Frontal cortex (tissue), 4 donors: ENCODE data around the gene PIGQ. TPM values are rescaled to one million over a fixed set of nuclear protein-coding genes. Genes with fewer than 3 reads are reported as not detected.

Experiments used
- DNase-seq, 2 donors: peaks; one replicate each; pipeline ENCODE4 v3.0.0; 2012; ENCODE audit warnings: low spot score in 2 of 2
- FAIRE-seq: peaks from 2 replicates; lab custom pipeline; 2012; peaks lifted over from hg19 to GRCh38; lab: Jason Lieb, UNC
- total RNA-seq: library from RNA; depleted of rRNA; stranded (reverse); fragments of >200 nt; gene quantifications from one replicate; pipeline ENCODE4 v1.2.3, GENCODE V29; 2014
- donor health status: control.
- donor health status: control.
- donor health status: control.

The PIGQ gene
- total RNA-seq, 1 donor from 2014 or later, result 16.7 TPM

GRCh38 chr16:554297-554621 is 15.5 kb upstream of the PIGQ start:
- FAIRE-seq (no peak), DNase-seq (no peak)

- DNase-seq, result no peak
- no peak for FAIRE-seq
Observed at GRCh38 chr16:554640-555365, 15.0 kb upstream of the PIGQ start.

- FAIRE-seq (no peak), DNase-seq (no peak)
Observed at GRCh38 chr16:555528-556473, 14.0 kb upstream of the PIGQ start.

- FAIRE-seq (no peak), DNase-seq (no peak)
Observed at GRCh38 chr16:556474-557173, 13.1 kb upstream of the PIGQ start.

GRCh38 chr16:557463-558297 is 12.1 kb upstream of the PIGQ start:
- DNase-seq, result no peak
- FAIRE-seq, result no peak

- DNase-seq, result no peak
- no peak for FAIRE-seq
Observed at GRCh38 chr16:558298-559020, 11.3 kb upstream of the PIGQ start.

GRCh38 chr16:559021-559380 is 10.8 kb upstream of the PIGQ start:
- no peak for DNase-seq
- no peak for FAIRE-seq

GRCh38 chr16:559411-560203 is 10.2 kb upstream of the PIGQ start:
- FAIRE-seq, result no peak
- no peak for DNase-seq

GRCh38 chr16:560204-560700 is 9.5 kb upstream of the PIGQ start, which contains the start of gene PRR35:
PRR35 (plus strand) TSS chr16:560394; CDS start chr16:563295, 2,901 bp downstream.
- DNase-seq (no peak), FAIRE-seq (no peak)

- DNase-seq (no peak), FAIRE-seq (no peak)
Observed at GRCh38 chr16:560701-561412, 8.9 kb upstream of the PIGQ start.

GRCh38 chr16:561413-561794 is 8.4 kb upstream of the PIGQ start:
- FAIRE-seq, result no peak
- no peak for DNase-seq

- DNase-seq, result no peak
- FAIRE-seq, result no peak
Observed at GRCh38 chr16:561957-562938, 7.5 kb upstream of the PIGQ start.

GRCh38 chr16:563072-563644 is 6.6 kb upstream of the PIGQ start:
- DNase-seq, result no peak
- no peak for FAIRE-seq

- FAIRE-seq (no peak), DNase-seq (no peak)
Observed at GRCh38 chr16:564690-565418, 4.9 kb upstream of the PIGQ start.
